Hepatocyte (in vitro differentiated cells): ENCODE data around the gene FMN1. TPM values are rescaled to one million over a fixed set of nuclear protein-coding genes. Genes with fewer than 3 reads are reported as not detected.
A peak's percentile ranks its signal among the peaks of the same experiment; 100 is the strongest.

ENCODE experiments used
- DNase-seq: peaks from one replicate; pipeline ENCODE4 v3.0.0-alpha.2; 2016; ENCODE audit warnings: low spot score
- H2AFZ ChIP-seq: fragments of 200-600 bp; sonication (generic); 2 replicates; pipeline ENCODE4 v1.6.0; 2016; ENCODE audit warnings: antibody characterized with exemption, mild to moderate bottlenecking
- H3K27ac ChIP-seq: fragments of 200-600 bp; sonication (generic); 2 replicates; pipeline ENCODE4 v1.5.1; 2016; ENCODE audit warnings: mild to moderate bottlenecking
- H3K27me3 ChIP-seq: fragments of 200-600 bp; sonication (generic); 2 replicates; pipeline ENCODE4 v1.6.1; 2016
- H3K36me3 ChIP-seq: fragments of 200-600 bp; sonication (generic); replicated peaks from 2 replicates; pipeline ENCODE4 v1.5.1; 2016; ENCODE audit warnings: low read depth; ENCODE audit not compliant: insufficient read depth
- H3K4me1 ChIP-seq: fragments of 200-600 bp; sonication (generic); 2 replicates; pipeline ENCODE4 v1.5.1; 2016; ENCODE audit warnings: mild to moderate bottlenecking, moderate library complexity; ENCODE audit not compliant: insufficient read depth
- H3K4me2 ChIP-seq: fragments of 200-600 bp; sonication (generic); 2 replicates; pipeline ENCODE4 v1.6.0; 2016
- H3K4me3 ChIP-seq: fragments of 200-600 bp; sonication (generic); 2 replicates; pipeline ENCODE4 v1.5.1; 2016; ENCODE audit warnings: mild to moderate bottlenecking
- H3K79me2 ChIP-seq: fragments of 200-600 bp; sonication (generic); 2 replicates; pipeline ENCODE4 v1.6.0; 2017; ENCODE audit warnings: mild to moderate bottlenecking
- H3K9me2 ChIP-seq: fragments of 200-600 bp; sonication (generic); replicated peaks from 2 replicates; pipeline ENCODE4 v1.6.0; 2017; ENCODE audit warnings: mild to moderate bottlenecking; ENCODE audit not compliant: insufficient read depth
- H3K9me3 ChIP-seq: fragments of 200-600 bp; sonication (generic); 2 replicates; pipeline ENCODE4 v1.5.1; 2016; ENCODE audit warnings: low read depth, mild to moderate bottlenecking
- H4K20me1 ChIP-seq: fragments of 200-600 bp; sonication (generic); 2 replicates; pipeline ENCODE4 v1.6.0; 2016; ENCODE audit warnings: mild to moderate bottlenecking; ENCODE audit not compliant: insufficient read depth, poor library complexity, severe bottlenecking
- CTCF ChIP-seq: fragments of 200-600 bp; sonication (generic); IDR thresholded peaks from 2 replicates; pipeline ENCODE4 v1.5.1; 2016; ENCODE audit warnings: antibody characterized with exemption, mild to moderate bottlenecking; ENCODE audit not compliant: poor library complexity
- EZH2 ChIP-seq: fragments of 200-600 bp; sonication (generic); IDR thresholded peaks from 2 replicates; pipeline ENCODE4 v1.6.1; 2016; ENCODE audit warnings: antibody characterized with exemption, mild to moderate bottlenecking, borderline replicate concordance
- EZH2phosphoT487 ChIP-seq: fragments of 200-600 bp; sonication (generic); IDR thresholded peaks from one replicate; pipeline ENCODE4 v1.6.1; 2018; ENCODE audit warnings: antibody characterized with exemption, mild to moderate bottlenecking, low read depth, moderate library complexity; ENCODE audit not compliant: unreplicated experiment, severe bottlenecking
- WGBS: methylation state at CpG from one replicate; pipeline ENCODE4 v1.1.6; 2016; ENCODE audit warnings: low lambda C conversion rate; ENCODE audit errors: missing lambda C conversion rate; 5-methylcytosine and 5-hydroxymethylcytosine counted together
- polyA plus RNA-seq: library from polyadenylated mRNA; unstranded; fragments of >200 nt; fragmentation: Nextera tagmentation; extraction: Ambion mirVana; gene quantifications from 2 replicates; pipeline ENCODE4 v1.2.1, GENCODE V29; 2016
- total RNA-seq: library from RNA; depleted of rRNA; stranded (reverse); fragments of >200 nt; gene quantifications from 2 replicates; pipeline ENCODE4 v1.2.3, GENCODE V29; 2014

Gene FMN1
- total and polyA plus RNA-seq, 2 experiments from 2014 or later = 0.07 to 0.70 TPM

GRCh38 chr15:33198541-33198940 is 4.0 kb upstream of the FMN1 start:
- Histone ChIP-seq H3K4me1 (peaks cover 9% of the 10 kb centered on the region), H2AFZ (no peak overlapping the region), H4K20me1 (no peaks in the 10 kb centered on the region), H3K4me3 (no peak overlapping the region), H3K9me2 (no peaks in the 10 kb centered on the region), H3K9me3 (no peaks in the 10 kb centered on the region), H3K27ac (no peak overlapping the region), H3K4me2 (no peak overlapping the region), H3K79me2 (no peaks in the 10 kb centered on the region), H3K27me3 (peaks cover 3% of the 10 kb centered on the region), H3K36me3 (no peaks in the 10 kb centered on the region)
- 94% methylated on average over 4 of the region's 4 CpGs for WGBS
- no peak for TF ChIP-seq EZH2phosphoT487
- TF ChIP-seq EZH2 = no peak
- no peak for TF ChIP-seq CTCF
- no peak for DNase-seq

GRCh38 chr15:33197636-33198035 is 3.1 kb upstream of the FMN1 start:
- H3K27ac ChIP-seq = no peak overlapping the region
- no peak overlapping the region for H2AFZ ChIP-seq
- no peaks in the 10 kb centered on the region for H3K36me3 ChIP-seq
- peaks cover 9% of the 10 kb centered on the region for H3K4me1 ChIP-seq
- H4K20me1 ChIP-seq = no peaks in the 10 kb centered on the region
- no peak for DNase-seq
- TF ChIP-seq CTCF = no peak
- TF ChIP-seq EZH2phosphoT487 = no peak
- TF ChIP-seq EZH2 = no peak
- no peak overlapping the region for H3K4me3 ChIP-seq
- 81% methylated on average over 2 of the region's 5 CpGs for WGBS
- no peak overlapping the region for H3K4me2 ChIP-seq
- peaks cover 8% of the 10 kb centered on the region for H3K27me3 ChIP-seq
- no peaks in the 10 kb centered on the region for H3K9me2 ChIP-seq
- no peaks in the 10 kb centered on the region for H3K79me2 ChIP-seq
- H3K9me3 ChIP-seq = no peaks in the 10 kb centered on the region

- Histone ChIP-seq H3K27me3 (peaks cover 19% of the 10 kb centered on the region), H4K20me1 (no peaks in the 10 kb centered on the region), H3K9me2 (no peaks in the 10 kb centered on the region), H3K4me2 (peak overlapping the region; percentile 82), H3K4me3 (no peak overlapping the region), H3K9me3 (no peaks in the 10 kb centered on the region), H3K79me2 (no peaks in the 10 kb centered on the region), H2AFZ (peak overlapping the region; percentile 44), H3K36me3 (no peaks in the 10 kb centered on the region), H3K4me1 (no peaks in the 10 kb centered on the region), H3K27ac (no peak overlapping the region)
- no peak for TF ChIP-seq EZH2
- TF ChIP-seq EZH2phosphoT487 = no peak
- TF ChIP-seq CTCF = no peak
- no peak for DNase-seq
- 6% methylated on average over 14 of the region's 17 CpGs for WGBS
Observed at GRCh38 chr15:33194237-33194636, 277 bp downstream of the FMN1 start.

- 25% methylated on average over 3 of the region's 3 CpGs for WGBS
- TF ChIP-seq EZH2 (no peak), EZH2phosphoT487 (no peak), CTCF (no peak)
- Histone ChIP-seq H3K79me2 (no peaks in the 10 kb centered on the region), H3K4me3 (no peak overlapping the region), H3K27ac (no peak overlapping the region), H3K36me3 (no peaks in the 10 kb centered on the region), H3K27me3 (peaks cover 25% of the 10 kb centered on the region), H3K9me3 (no peaks in the 10 kb centered on the region), H4K20me1 (no peaks in the 10 kb centered on the region), H2AFZ (no peak overlapping the region), H3K9me2 (no peaks in the 10 kb centered on the region), H3K4me2 (no peak overlapping the region), H3K4me1 (no peaks in the 10 kb centered on the region)
- no peak for DNase-seq
Observed at GRCh38 chr15:33191591-33191990, 2.9 kb downstream of the FMN1 start.
